H1 (cell line): ENCODE measurements around the gene STAC. TPM values are rescaled to one million over a fixed set of nuclear protein-coding genes. Genes with fewer than 3 reads are reported as not detected.

Source experiments
- POLR2A ChIP-seq, 2 experiments: IDR thresholded peaks; 1 replicate in 1 of 2; 2 replicates in 1 of 2; pipeline ENCODE4 v1.6.1; 2011; ENCODE audit warnings: low read depth in 2 of 2, low read length in 2 of 2, mild to moderate bottlenecking in 2 of 2; ENCODE audit errors: control extremely low read depth in 1 of 2
- POLR2AphosphoS5 ChIP-seq: IDR thresholded peaks from 2 replicates; pipeline ENCODE4 v1.6.1; 2011; ENCODE audit warnings: low read depth, low read length
- POU5F1 ChIP-seq: IDR thresholded peaks from 2 replicates; pipeline ENCODE4 v1.6.1; 2011; ENCODE audit warnings: low read depth, mild to moderate bottlenecking, low read length, moderate library complexity
- polyA plus RNA-seq, 7 experiments: library from polyadenylated mRNA; depleted of rRNA in 3 of 7; stranded (reverse) in 5 of 7; unstranded in 2 of 7; fragments of >200 nt in 5 of 7; fragments of 200-250 nt in 2 of 7; gene quantifications; 1 replicate in 5 of 7; 2 replicates in 1 of 7; 4 replicates in 1 of 7; pipeline versions ENCODE4 v1.2.1 to v1.2.3, GENCODE V29; 2011 to 2013; ENCODE audit warnings: missing spikeins in 2 of 7, mixed read lengths in 2 of 7
- total RNA-seq: library from RNA; stranded (reverse); fragmentation: NEBNext Ultra II Directional; extraction: Animal tissue kit (Norgen Biotek cat#: 25700); gene quantifications from 2 replicates; pipeline ENCODE4 v1.2.1, GENCODE V29; 2021
- TF ChIP-seq, protein P1 (sequence below): IDR thresholded peaks from 2 replicates; pipeline ENCODE4 v1.6.1; 2012; ENCODE audit warnings: low read length, inconsistent platforms

STAC gene
- total and polyA plus RNA-seq, 2 of the 8 experiments (the other 6 are each of a cell fraction or from before 2014, with no cell fraction given): 8.0 to 18.1 TPM

DNA sequence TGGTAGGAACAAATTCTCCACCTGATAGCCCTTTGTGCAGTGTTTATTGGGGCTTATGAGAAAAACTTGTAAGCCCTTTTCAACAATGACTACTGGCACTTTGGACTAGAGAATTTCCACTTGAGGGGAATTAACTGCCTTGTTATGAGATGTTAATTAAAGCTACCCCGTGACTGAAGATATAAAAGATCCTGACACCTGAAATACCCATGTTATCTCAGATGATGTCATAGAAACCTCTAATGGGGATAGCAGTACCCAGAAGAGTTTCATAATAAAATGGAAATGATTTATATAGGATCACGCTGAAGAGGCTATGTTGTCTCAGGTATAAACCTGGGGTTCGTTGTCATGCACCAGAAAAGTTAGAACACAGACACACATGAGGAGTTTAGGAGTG lies 14.5 kb upstream of the STAC start (continued):
- TF ChIP-seq, protein P1, sequence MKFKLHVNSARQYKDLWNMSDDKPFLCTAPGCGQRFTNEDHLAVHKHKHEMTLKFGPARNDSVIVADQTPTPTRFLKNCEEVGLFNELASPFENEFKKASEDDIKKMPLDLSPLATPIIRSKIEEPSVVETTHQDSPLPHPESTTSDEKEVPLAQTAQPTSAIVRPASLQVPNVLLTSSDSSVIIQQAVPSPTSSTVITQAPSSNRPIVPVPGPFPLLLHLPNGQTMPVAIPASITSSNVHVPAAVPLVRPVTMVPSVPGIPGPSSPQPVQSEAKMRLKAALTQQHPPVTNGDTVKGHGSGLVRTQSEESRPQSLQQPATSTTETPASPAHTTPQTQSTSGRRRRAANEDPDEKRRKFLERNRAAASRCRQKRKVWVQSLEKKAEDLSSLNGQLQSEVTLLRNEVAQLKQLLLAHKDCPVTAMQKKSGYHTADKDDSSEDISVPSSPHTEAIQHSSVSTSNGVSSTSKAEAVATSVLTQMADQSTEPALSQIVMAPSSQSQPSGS: no peak
- no peak for TF ChIP-seq POU5F1
- no peak for TF ChIP-seq POLR2A (IDR thresholded peaks at IDR 0.05; ENCODE audit: control extremely low read depth in 1 of 2, low read depth in 2 of 2, low read length in 2 of 2)
- TF ChIP-seq POLR2AphosphoS5: no peak
